Muscle layer of duodenum (tissue), 2 donors: Measurements from ENCODE around the gene ADARB1.

Experiments used
- H3K27ac ChIP-seq: one replicate; pipeline ENCODE4 v1.7.0; 2013; ENCODE audit warnings: mild to moderate bottlenecking, low read length
- H3K27me3 ChIP-seq: one replicate; pipeline ENCODE4 v1.7.0; 2013; ENCODE audit warnings: low read depth, mild to moderate bottlenecking, control low read depth, low read length
- H3K36me3 ChIP-seq, 2 donors: one replicate each; pipeline ENCODE4 v1.7.0; 2013; ENCODE audit warnings: low read length in 2 of 2, control low read depth in 1 of 2, mild to moderate bottlenecking in 1 of 2; ENCODE audit not compliant: insufficient read depth in 2 of 2, control insufficient read depth in 1 of 2
- H3K4me1 ChIP-seq, 2 donors: one replicate each; pipeline ENCODE4 v1.7.0; 2013; ENCODE audit warnings: low read length in 2 of 2, mild to moderate bottlenecking in 2 of 2, control low read depth in 1 of 2, moderate library complexity in 1 of 2; ENCODE audit not compliant: insufficient read depth in 2 of 2, control insufficient read depth in 1 of 2
- H3K4me3 ChIP-seq, 2 donors: one replicate each; pipeline ENCODE4 v1.7.0; 2013; ENCODE audit warnings: low read length in 2 of 2, low read depth in 1 of 2, mild to moderate bottlenecking in 1 of 2
- H3K9me3 ChIP-seq, 2 donors: one replicate each; pipeline ENCODE4 v1.7.0; 2013; ENCODE audit warnings: low read length in 2 of 2, control low read depth in 1 of 2, mild to moderate bottlenecking in 1 of 2; ENCODE audit not compliant: control insufficient read depth in 1 of 2
- donor health status: healthy.

The ADARB1 gene

GRCh38 chr21:45104560-45104959 lies 30.2 kb downstream of the ADARB1 start:
- Histone ChIP-seq H3K4me3 (no peak overlapping the region), H3K36me3 (no peaks in the 10 kb centered on the region), H3K27ac (no peak overlapping the region), H3K27me3 (no peaks in the 10 kb centered on the region), H3K9me3 (no peaks in the 10 kb centered on the region), H3K4me1 (peaks cover 14% of the 10 kb centered on the region in 2 donors)

GRCh38 chr21:45105906-45106485 lies 31.6 kb downstream of the ADARB1 start:
- no peaks in the 10 kb centered on the region for H3K36me3 ChIP-seq
- peaks cover 14 to 21% of the 10 kb centered on the region in 2 donors for H3K4me1 ChIP-seq
- no peak overlapping the region for H3K4me3 ChIP-seq
- no peak overlapping the region for H3K27ac ChIP-seq
- H3K9me3 ChIP-seq: no peaks in the 10 kb centered on the region
- no peaks in the 10 kb centered on the region for H3K27me3 ChIP-seq

- Histone ChIP-seq H3K4me1 (peaks cover 8 to 14% of the 10 kb centered on the region in 2 donors), H3K27ac (no peak overlapping the region), H3K36me3 (no peaks in the 10 kb centered on the region), H3K27me3 (no peaks in the 10 kb centered on the region), H3K4me3 (no peak overlapping the region), H3K9me3 (no peaks in the 10 kb centered on the region)
Measured at GRCh38 chr21:45108034-45108790, 33.8 kb downstream of the ADARB1 start.

GRCh38 chr21:45108808-45109781 lies 34.7 kb downstream of the ADARB1 start:
- Histone ChIP-seq H3K36me3 (no peaks in the 10 kb centered on the region), H3K4me1 (peaks cover 6 to 20% of the 10 kb centered on the region in 2 donors), H3K27me3 (no peaks in the 10 kb centered on the region), H3K4me3 (peak overlapping the region in 1 of 2 donors; percentile 31), H3K9me3 (no peaks in the 10 kb centered on the region), H3K27ac (no peak overlapping the region)

GRCh38 chr21:45109831-45110492 lies 35.6 kb downstream of the ADARB1 start:
- Histone ChIP-seq H3K27ac (no peak overlapping the region), H3K27me3 (no peaks in the 10 kb centered on the region), H3K4me3 (peak overlapping the region in 1 of 2 donors; percentile 31), H3K9me3 (no peaks in the 10 kb centered on the region), H3K4me1 (peaks cover 0 to 22% of the 10 kb centered on the region in 2 donors), H3K36me3 (no peaks in the 10 kb centered on the region)

- no peak overlapping the region for H3K27ac ChIP-seq
Measured at GRCh38 chr21:45110873-45111624, 36.7 kb downstream of the ADARB1 start.

GRCh38 chr21:45111703-45112102 lies 37.3 kb downstream of the ADARB1 start:
- H3K36me3 ChIP-seq: no peaks in the 10 kb centered on the region
- no peak overlapping the region for H3K27ac ChIP-seq
- no peak overlapping the region for H3K4me3 ChIP-seq
- no peaks in the 10 kb centered on the region for H3K9me3 ChIP-seq
- peaks cover 0 to 22% of the 10 kb centered on the region in 2 donors for H3K4me1 ChIP-seq
- H3K27me3 ChIP-seq: no peaks in the 10 kb centered on the region

More at GRCh38 chr21:45110873-45111624, 36.7 kb downstream of the ADARB1 start:
- no peaks in the 10 kb centered on the region for H3K27me3 ChIP-seq
- H3K4me3 ChIP-seq: no peak overlapping the region
- no peaks in the 10 kb centered on the region for H3K36me3 ChIP-seq
- H3K9me3 ChIP-seq: no peaks in the 10 kb centered on the region
- H3K4me1 ChIP-seq: peaks cover 0 to 22% of the 10 kb centered on the region in 2 donors

GRCh38 chr21:45112371-45112770 lies 38.0 kb downstream of the ADARB1 start:
- H3K4me3 ChIP-seq: no peak overlapping the region
- peaks cover 0 to 22% of the 10 kb centered on the region in 2 donors for H3K4me1 ChIP-seq
- H3K27me3 ChIP-seq: no peaks in the 10 kb centered on the region
- no peaks in the 10 kb centered on the region for H3K36me3 ChIP-seq
- H3K27ac ChIP-seq: no peak overlapping the region
- no peaks in the 10 kb centered on the region for H3K9me3 ChIP-seq

GRCh38 chr21:45113543-45113942 lies 39.2 kb downstream of the ADARB1 start:
- H3K9me3 ChIP-seq: no peaks in the 10 kb centered on the region
- peaks cover 0 to 22% of the 10 kb centered on the region in 2 donors for H3K4me1 ChIP-seq
- H3K4me3 ChIP-seq: no peak overlapping the region
- H3K27ac ChIP-seq: no peak overlapping the region
- H3K36me3 ChIP-seq: no peaks in the 10 kb centered on the region
- no peaks in the 10 kb centered on the region for H3K27me3 ChIP-seq

GRCh38 chr21:45114072-45114471 lies 39.7 kb downstream of the ADARB1 start:
- no peaks in the 10 kb centered on the region for H3K9me3 ChIP-seq
- peaks cover 0 to 22% of the 10 kb centered on the region in 2 donors for H3K4me1 ChIP-seq
- H3K4me3 ChIP-seq: no peak overlapping the region
- H3K27ac ChIP-seq: no peak overlapping the region
- no peaks in the 10 kb centered on the region for H3K36me3 ChIP-seq
- H3K27me3 ChIP-seq: no peaks in the 10 kb centered on the region
